B cell (primary cell): ENCODE results near the gene COTL1. TPM values are rescaled to one million over a fixed set of nuclear protein-coding genes. Genes with fewer than 3 reads are reported as not detected.
A peak's percentile ranks its signal among the peaks of the same experiment; 100 is the strongest.

ENCODE experiments used
- ATAC-seq: fragments of 200-7000 bp; cut with Tn5 transposase; one replicate; pipeline ENCODE4 v1.10.0; 2021; ENCODE audit warnings: low read depth, mild to moderate bottlenecking, moderate number of reproducible peaks, moderate library complexity
- CTCF ChIA-PET: fragments of 350-600 bp; sonication (Branson Sonifier 250); formaldehyde crosslinking; loops from one replicate; lab custom pipeline; 2021; ENCODE audit warnings: antibody characterized with exemption, inconsistent platforms; lab: Charles Lee
- POLR2A ChIA-PET: fragments of 350-600 bp; sonication (Branson Sonifier 250); formaldehyde crosslinking; loops from one replicate; lab custom pipeline; 2021; ENCODE audit warnings: antibody characterized with exemption; lab: Charles Lee
- DNase-seq: peaks from one replicate; pipeline ENCODE4 v3.0.0; 2013
- H2AFZ ChIP-seq: 2 replicates; pipeline ENCODE4 v1.6.1; 2012; ENCODE audit warnings: mild to moderate bottlenecking, low read depth, low read length; ENCODE audit not compliant: insufficient read depth, poor library complexity, severe bottlenecking
- H3K27ac ChIP-seq, 2 donors: 1 replicate in 1 of 2; 2 replicates in 1 of 2; pipeline ENCODE4 v1.5.1; 2012 to 2013; ENCODE audit warnings: low read length in 2 of 2, mild to moderate bottlenecking in 2 of 2, moderate library complexity in 1 of 2
- H3K27me3 ChIP-seq, 4 experiments: fragments of 200-600 bp in 1 of 4; sonication (generic) in 1 of 4; replicated peaks in 1 of 4; 1 replicate in 2 of 4; 2 replicates in 2 of 4; pipeline versions ENCODE4 v1.6.1 to v1.7.0; 2013 to 2016; ENCODE audit warnings: low read length in 3 of 4, mild to moderate bottlenecking in 2 of 4, mixed read lengths in 1 of 4, moderate library complexity in 1 of 4; ENCODE audit not compliant: insufficient read depth in 4 of 4, control insufficient read depth in 3 of 4; ENCODE audit errors: control extremely low read depth in 1 of 4
- H3K36me3 ChIP-seq, 2 experiments: replicated peaks in 1 of 2; 1 replicate in 1 of 2; 2 replicates in 1 of 2; pipeline versions ENCODE4 v1.6.1 to v1.7.1; 2013; ENCODE audit warnings: low read length in 1 of 2; ENCODE audit not compliant: insufficient read depth in 2 of 2, control insufficient read depth in 1 of 2; ENCODE audit errors: control extremely low read depth in 1 of 2, extremely low read depth in 1 of 2
- H3K4me1 ChIP-seq, 2 donors: fragments of 200-600 bp in 1 of 2; sonication (generic) in 1 of 2; 1 replicate in 1 of 2; 2 replicates in 1 of 2; pipeline versions ENCODE4 v1.5.1 to v1.6.1; 2013 to 2017; ENCODE audit warnings: low read length in 2 of 2; ENCODE audit not compliant: control insufficient read depth in 2 of 2, insufficient read depth in 2 of 2
- H3K4me2 ChIP-seq: replicated peaks from 2 replicates; pipeline ENCODE3; 2012; ENCODE audit warnings: mild to moderate bottlenecking, low read depth, low read length; ENCODE audit not compliant: poor library complexity, severe bottlenecking
- H3K4me3 ChIP-seq, 5 experiments: fragments of 200-600 bp in 1 of 5; sonication (generic) in 1 of 5; 1 replicate in 3 of 5; 2 replicates in 2 of 5; pipeline versions ENCODE4 v1.5.1 to v1.7.0; 2011 to 2016; ENCODE audit warnings: low read length in 4 of 5, mild to moderate bottlenecking in 4 of 5, low read depth in 2 of 5, control low read depth in 1 of 5, moderate library complexity in 1 of 5; ENCODE audit not compliant: insufficient read depth in 1 of 5; ENCODE audit errors: control extremely low read depth in 1 of 5, extremely low read depth in 1 of 5
- H3K79me2 ChIP-seq: fragments of 200-600 bp; sonication (generic); one replicate; pipeline ENCODE4 v1.6.0; 2016; ENCODE audit warnings: low read length; ENCODE audit not compliant: control insufficient read depth, insufficient read depth
- H3K9ac ChIP-seq: fragments of 200-600 bp; sonication (generic); 2 replicates; pipeline ENCODE4 v1.6.1; 2017; ENCODE audit warnings: mild to moderate bottlenecking, low read length, moderate library complexity
- H3K9me3 ChIP-seq, 3 donors: one replicate each; pipeline versions ENCODE4 v1.6.1 to v1.7.1; 2013; ENCODE audit warnings: low read length in 2 of 3; ENCODE audit not compliant: control insufficient read depth in 2 of 3, insufficient read depth in 1 of 3; ENCODE audit errors: control extremely low read depth in 1 of 3
- H4K20me1 ChIP-seq: 2 replicates; pipeline ENCODE4 v1.6.0; 2012; ENCODE audit warnings: mild to moderate bottlenecking, low read length; ENCODE audit not compliant: insufficient read depth, control insufficient read depth, poor library complexity, severe bottlenecking
- H3K27ac Mint-ChIP-seq: one replicate; pipeline ENCODE4 v1.8.0; 2021; ENCODE audit warnings: mixed read lengths
- H3K27me3 Mint-ChIP-seq: one replicate; pipeline ENCODE4 v1.8.0; 2021; ENCODE audit warnings: mixed read lengths
- H3K4me1 Mint-ChIP-seq: one replicate; pipeline ENCODE4 v1.8.0; 2021; ENCODE audit warnings: mixed read lengths
- H3K4me3 Mint-ChIP-seq: one replicate; pipeline ENCODE4 v1.8.0; 2021; ENCODE audit warnings: mixed read lengths
- H3K9me3 Mint-ChIP-seq: one replicate; pipeline ENCODE4 v1.8.0; 2022; ENCODE audit warnings: mixed read lengths; ENCODE audit not compliant: insufficient read depth
- EZH2 ChIP-seq: IDR thresholded peaks from 2 replicates; pipeline ENCODE4 v1.6.1; 2012; ENCODE audit warnings: borderline replicate concordance, low read depth, mild to moderate bottlenecking, moderate library complexity, low read length; ENCODE audit not compliant: insufficient read depth, poor library complexity, severe bottlenecking
- WGBS: methylation state at CpG from one replicate; pipeline ENCODE4 v1.1.5; 2013; ENCODE audit warnings: missing lambda C conversion rate; ENCODE audit not compliant: insufficient coverage; 5-methylcytosine and 5-hydroxymethylcytosine counted together
- intact Hi-C: fragments of 100-400 bp; cut with micrococcal nuclease; formaldehyde crosslinking; loops from one replicate; pipeline ENCODE4 v1.10.0; 2022
- polyA plus RNA-seq: library from polyadenylated mRNA; depleted of rRNA; stranded (reverse); fragments of >200 nt; gene quantifications from 2 replicates; pipeline ENCODE4 v1.2.3, GENCODE V29; 2012
- total RNA-seq, 2 donors: library from RNA; stranded (reverse); fragments of 120-200 nt in 1 of 2; gene quantifications; 1 replicate in 1 of 2; 2 replicates in 1 of 2; pipeline versions ENCODE4 v1.2.3 to v1.2.4, GENCODE V29; 2013 to 2022
- TF ChIP-seq, protein P1 (sequence below): fragments of 200-600 bp; IDR thresholded peaks from one replicate; pipeline ENCODE4 v1.8.0; 2022; ENCODE audit warnings: antibody characterized with exemption, mild to moderate bottlenecking

Gene COTL1
- total and polyA plus RNA-seq, 2 donors (not counting 1 experiment from before 2014, with no cell fraction given): 158 to 264 TPM

DNA sequence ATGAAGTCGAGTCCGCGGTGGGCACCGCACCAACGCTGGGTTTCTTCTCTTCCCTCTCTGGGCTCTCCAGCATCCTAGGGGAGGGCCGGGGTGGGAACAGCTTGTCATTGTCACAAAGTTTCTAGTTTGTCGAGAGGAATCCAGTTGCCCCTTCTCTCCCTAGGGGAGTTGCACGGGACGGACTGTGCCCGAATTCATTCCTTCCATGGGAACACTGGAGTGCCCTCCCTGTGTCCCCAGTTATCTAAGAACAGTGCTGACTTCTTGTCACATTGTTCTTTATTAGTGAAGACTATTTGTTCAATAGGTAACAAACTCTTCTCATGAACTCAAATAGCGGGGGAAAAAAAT, 31.6 kb upstream of the COTL1 start:
- peaks cover 40% of the 10 kb centered on the region for H3K4me1 Mint-ChIP-seq

More for the DNA sequence above, 31.6 kb upstream of the COTL1 start:
- Histone ChIP-seq H3K4me3 (peak overlapping the region in 4 of 5 experiments; percentile 65 to 75 (median 72)), H2AFZ (no peak overlapping the region), H4K20me1 (peaks cover 32% of the 10 kb centered on the region), H3K4me2 (peak overlapping the region; percentile 94), H3K4me1 (peaks cover 19 to 29% of the 10 kb centered on the region in 2 donors), H3K79me2 (peaks cover 65% of the 10 kb centered on the region), H3K27me3 (no peaks in the 10 kb centered on the region), H3K9me3 (no peaks in the 10 kb centered on the region), H3K27ac (peak overlapping the region in 1 of 2 donors; percentile 71), H3K9ac (peak overlapping the region; percentile 79), H3K36me3 (peaks cover 9 to 30% of the 10 kb centered on the region in 2 experiments)
- H3K4me3 Mint-ChIP-seq: peak overlapping the region; percentile 83
- H3K27me3 Mint-ChIP-seq: no peaks in the 10 kb centered on the region
- DNase-seq (no peak), ATAC-seq (no peak)
- POLR2A ChIA-PET: interaction anchor here (2.0 kb wide), 1 partner anchor 8 kb away, joined by 4 read pairs; no protein-coding TSS in a partner anchor
- H3K27ac Mint-ChIP-seq: peak overlapping the region; percentile 81
- WGBS: 70% methylated on average over 9 of the region's 11 CpGs
- intact Hi-C loops: loop anchor here (2.0 kb wide), 1 partner anchor 27 kb away; no protein-coding TSS in a partner anchor
- TF ChIP-seq EZH2: no peak
- TF ChIP-seq, protein P1, sequence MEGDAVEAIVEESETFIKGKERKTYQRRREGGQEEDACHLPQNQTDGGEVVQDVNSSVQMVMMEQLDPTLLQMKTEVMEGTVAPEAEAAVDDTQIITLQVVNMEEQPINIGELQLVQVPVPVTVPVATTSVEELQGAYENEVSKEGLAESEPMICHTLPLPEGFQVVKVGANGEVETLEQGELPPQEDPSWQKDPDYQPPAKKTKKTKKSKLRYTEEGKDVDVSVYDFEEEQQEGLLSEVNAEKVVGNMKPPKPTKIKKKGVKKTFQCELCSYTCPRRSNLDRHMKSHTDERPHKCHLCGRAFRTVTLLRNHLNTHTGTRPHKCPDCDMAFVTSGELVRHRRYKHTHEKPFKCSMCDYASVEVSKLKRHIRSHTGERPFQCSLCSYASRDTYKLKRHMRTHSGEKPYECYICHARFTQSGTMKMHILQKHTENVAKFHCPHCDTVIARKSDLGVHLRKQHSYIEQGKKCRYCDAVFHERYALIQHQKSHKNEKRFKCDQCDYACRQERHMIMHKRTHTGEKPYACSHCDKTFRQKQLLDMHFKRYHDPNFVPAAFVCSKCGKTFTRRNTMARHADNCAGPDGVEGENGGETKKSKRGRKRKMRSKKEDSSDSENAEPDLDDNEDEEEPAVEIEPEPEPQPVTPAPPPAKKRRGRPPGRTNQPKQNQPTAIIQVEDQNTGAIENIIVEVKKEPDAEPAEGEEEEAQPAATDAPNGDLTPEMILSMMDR: no peak
- no peaks in the 10 kb centered on the region for H3K9me3 Mint-ChIP-seq
- CTCF ChIA-PET: interaction anchor here (1.1 to 8.5 kb wide), 4 partner anchors 27 to 143 kb away, joined by 4 to 36 read pairs (median 5); no protein-coding TSS in a partner anchor
